ENCODE data around the gene THG1L.
"Not testable (repeated sequence)": the region's sequence is repeated elsewhere in the genome, so short reads cannot be mapped to it uniquely, and the experiment has no call there.

The THG1L gene

GRCh38 chr5:157731272-157732129 lies at the start of gene THG1L:
Gene THG1L (plus strand): TSS chr5:157731420. CDS start chr5:157731441, 21 bp downstream.
- peak; percentile 94 to 99 for DNase-seq

- no peak for DNase-seq
Measured at GRCh38 chr5:157682257-157682656, 49.0 kb upstream of the THG1L start.

GRCh38 chr5:157686276-157687197 lies 44.7 kb upstream of the THG1L start:
- DNase-seq: not testable (repeated sequence)

- no peak for DNase-seq
Measured at GRCh38 chr5:157687198-157687554, 44.0 kb upstream of the THG1L start.

- DNase-seq: no peak
Measured at GRCh38 chr5:157689942-157690689, 41.1 kb upstream of the THG1L start.

GRCh38 chr5:157690690-157691433 lies 40.4 kb upstream of the THG1L start:
- DNase-seq: no peak

GRCh38 chr5:157693816-157694215 lies 37.4 kb upstream of the THG1L start:
- DNase-seq: not testable (repeated sequence)

- not testable (repeated sequence) for DNase-seq
Measured at GRCh38 chr5:157696154-157696553, 35.1 kb upstream of the THG1L start.

- peak in 1 of 2 experiments; percentile 4 for DNase-seq
Measured at GRCh38 chr5:157698674-157699073, 32.5 kb upstream of the THG1L start.

GRCh38 chr5:157703736-157704135 lies 27.5 kb upstream of the THG1L start:
- DNase-seq: no peak

- DNase-seq: no peak
Measured at GRCh38 chr5:157708866-157709265, 22.4 kb upstream of the THG1L start.

- no peak for DNase-seq
Measured at GRCh38 chr5:157709346-157709745, 21.9 kb upstream of the THG1L start.

- no peak for DNase-seq
Measured at GRCh38 chr5:157710431-157710830, 20.8 kb upstream of the THG1L start.

- no peak for DNase-seq
Measured at GRCh38 chr5:157710882-157711281, 20.3 kb upstream of the THG1L start.

GRCh38 chr5:157713830-157714595 lies 17.2 kb upstream of the THG1L start:
- no peak for DNase-seq

GRCh38 chr5:157714596-157714864 lies 16.7 kb upstream of the THG1L start:
- no peak for DNase-seq

GRCh38 chr5:157718519-157718918 lies 12.7 kb upstream of the THG1L start:
- peak; percentile 3 to 38 for DNase-seq

GRCh38 chr5:157719245-157719644 lies 12.0 kb upstream of the THG1L start:
- no peak for DNase-seq

GRCh38 chr5:157721159-157721558 lies 10.1 kb upstream of the THG1L start:
- DNase-seq: no peak

- DNase-seq: not testable (repeated sequence)
Measured at GRCh38 chr5:157722895-157723294, 8.3 kb upstream of the THG1L start.

GRCh38 chr5:157726607-157727006 lies 4.6 kb upstream of the THG1L start:
- DNase-seq: not testable (repeated sequence)

- not testable (repeated sequence) for DNase-seq
Measured at GRCh38 chr5:157727858-157728257, 3.4 kb upstream of the THG1L start.
